Thyroid gland (tissue), 4 donors: ENCODE data around the gene KNG1. TPM values are rescaled to one million over a fixed set of nuclear protein-coding genes. Genes with fewer than 3 reads are reported as not detected.
A peak's percentile ranks its signal among the peaks of the same experiment; 100 is the strongest.

Source experiments
- DNase-seq, 2 donors: peaks; one replicate each; pipeline ENCODE4 v3.0.0-alpha.2; 2019
- H3K27ac ChIP-seq, 3 donors: fragments of 200-600 bp; sonication (generic); 1 replicate in 2 of 3; 2 replicates in 1 of 3; pipeline ENCODE4 v1.5.1; 2016 to 2019; ENCODE audit warnings: mild to moderate bottlenecking in 1 of 3, moderate library complexity in 1 of 3
- H3K27me3 ChIP-seq: fragments of 200-600 bp; sonication (generic); one replicate; pipeline ENCODE4 v1.5.1; 2019
- H3K36me3 ChIP-seq, 2 donors: fragments of 200-600 bp; sonication (generic); one replicate each; pipeline ENCODE4 v1.5.1; 2016 to 2019
- H3K4me1 ChIP-seq, 2 donors: fragments of 200-600 bp; sonication (generic); one replicate each; pipeline ENCODE4 v1.5.1; 2017 to 2019
- H3K4me3 ChIP-seq, 3 donors: fragments of 200-600 bp; sonication (generic); replicated peaks in 1 of 3; 1 replicate in 2 of 3; 2 replicates in 1 of 3; pipeline ENCODE4 v1.5.1; 2016; ENCODE audit warnings: mild to moderate bottlenecking in 1 of 3
- H3K9me3 ChIP-seq: fragments of 200-600 bp; sonication (generic); one replicate; pipeline ENCODE4 v1.5.1; 2017
- POLR2A ChIP-seq, 2 donors: fragments of 450-650 bp; IDR thresholded peaks; one replicate each; pipeline ENCODE4 v1.6.1; 2017; ENCODE audit warnings: antibody characterized with exemption in 2 of 2, mild to moderate bottlenecking in 2 of 2, moderate library complexity in 1 of 2
- WGBS, 2 donors: methylation state at CpG; one replicate each; pipeline ENCODE4 v1.1.5; 2017; 5-methylcytosine and 5-hydroxymethylcytosine counted together
- intact Hi-C: fragments of 100-400 bp; cut with DNase I; formaldehyde crosslinking; loops from one replicate; pipeline ENCODE4 v1.15.1; 2023
- total RNA-seq, 4 donors: library from RNA; depleted of rRNA; stranded (reverse); fragments of >200 nt; gene quantifications; one replicate each; pipeline ENCODE4 v1.2.3, GENCODE V29; 2016
- TF ChIP-seq, protein P1 (sequence below), 6 experiments: fragments of 200-600 bp in 3 of 6; fragments of 450-650 bp in 3 of 6; sonication (generic) in 3 of 6; IDR thresholded peaks; one replicate each; pipeline ENCODE4 v1.5.1; 2016 to 2019; ENCODE audit warnings: antibody characterized with exemption in 6 of 6, mild to moderate bottlenecking in 2 of 6, inconsistent platforms in 1 of 6, moderate library complexity in 1 of 6

The KNG1 gene
- total RNA-seq = not detected

DNA sequence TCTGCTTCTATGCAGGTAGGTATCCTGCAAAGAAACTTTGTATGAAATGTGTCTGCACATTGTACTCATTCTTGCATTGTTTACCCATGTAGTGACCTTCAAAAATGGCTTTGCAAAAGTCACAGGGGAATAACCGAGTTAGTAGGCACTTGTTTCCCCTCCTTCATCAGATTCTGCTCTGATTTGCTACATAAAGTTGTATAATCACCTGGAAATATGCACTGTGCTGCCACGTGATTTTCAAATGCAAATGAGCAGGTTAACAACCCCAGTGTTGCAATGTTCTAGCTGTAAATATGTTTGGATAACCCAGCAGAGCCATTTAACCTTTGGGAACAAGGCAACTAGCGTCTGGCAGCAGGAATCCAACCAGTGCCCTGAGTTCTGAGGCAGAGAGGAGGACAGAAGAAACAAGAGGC lies at the start of gene KNG1:
TSS of gene KNG1 (plus strand) at position 321 of the 419 bp plus-strand sequence. CDS start 184 bp downstream, outside the sequence.
- Histone ChIP-seq H3K27me3 (no peaks in the 10 kb centered on the region), H3K4me3 (no peak within 1 kb of the TSS), H3K4me1 (no peaks in the 10 kb centered on the region), H3K9me3 (no peaks in the 10 kb centered on the region), H3K36me3 (no peaks in the 10 kb centered on the region), H3K27ac (no peak within 1 kb of the TSS)
- intact Hi-C loops = no loop called here
- TF ChIP-seq, protein P1, sequence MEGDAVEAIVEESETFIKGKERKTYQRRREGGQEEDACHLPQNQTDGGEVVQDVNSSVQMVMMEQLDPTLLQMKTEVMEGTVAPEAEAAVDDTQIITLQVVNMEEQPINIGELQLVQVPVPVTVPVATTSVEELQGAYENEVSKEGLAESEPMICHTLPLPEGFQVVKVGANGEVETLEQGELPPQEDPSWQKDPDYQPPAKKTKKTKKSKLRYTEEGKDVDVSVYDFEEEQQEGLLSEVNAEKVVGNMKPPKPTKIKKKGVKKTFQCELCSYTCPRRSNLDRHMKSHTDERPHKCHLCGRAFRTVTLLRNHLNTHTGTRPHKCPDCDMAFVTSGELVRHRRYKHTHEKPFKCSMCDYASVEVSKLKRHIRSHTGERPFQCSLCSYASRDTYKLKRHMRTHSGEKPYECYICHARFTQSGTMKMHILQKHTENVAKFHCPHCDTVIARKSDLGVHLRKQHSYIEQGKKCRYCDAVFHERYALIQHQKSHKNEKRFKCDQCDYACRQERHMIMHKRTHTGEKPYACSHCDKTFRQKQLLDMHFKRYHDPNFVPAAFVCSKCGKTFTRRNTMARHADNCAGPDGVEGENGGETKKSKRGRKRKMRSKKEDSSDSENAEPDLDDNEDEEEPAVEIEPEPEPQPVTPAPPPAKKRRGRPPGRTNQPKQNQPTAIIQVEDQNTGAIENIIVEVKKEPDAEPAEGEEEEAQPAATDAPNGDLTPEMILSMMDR (IDR thresholded peaks at IDR 0.05) = no peak
- TF ChIP-seq POLR2A (IDR thresholded peaks at IDR 0.05) = no peak
- 62 to 68% methylated on average over 3 of the region's 3 CpGs for WGBS, 2 donors
- DNase-seq = no peak

DNA sequence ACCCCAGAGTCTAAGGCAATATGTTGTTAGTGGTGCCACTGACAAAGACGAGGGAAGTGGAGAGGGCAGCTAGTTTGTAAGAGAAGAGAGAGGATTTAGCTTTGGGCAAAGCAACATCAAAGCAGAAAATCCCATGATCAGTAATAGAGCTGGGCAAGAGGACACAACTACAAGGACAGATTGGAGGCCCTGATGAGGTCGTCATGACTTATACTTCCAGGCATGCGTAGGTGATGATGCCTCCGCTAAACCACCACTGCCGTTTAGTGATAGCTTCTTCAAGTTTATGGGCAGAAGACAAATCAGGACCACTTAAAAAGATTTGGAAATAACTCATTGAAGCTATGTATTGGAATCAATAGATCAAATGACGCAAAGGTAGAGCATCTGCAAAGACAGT lies 48.7 kb upstream of the KNG1 start:
- WGBS, 2 donors = 77 to 79% methylated on average over 6 of the region's 6 CpGs

DNA sequence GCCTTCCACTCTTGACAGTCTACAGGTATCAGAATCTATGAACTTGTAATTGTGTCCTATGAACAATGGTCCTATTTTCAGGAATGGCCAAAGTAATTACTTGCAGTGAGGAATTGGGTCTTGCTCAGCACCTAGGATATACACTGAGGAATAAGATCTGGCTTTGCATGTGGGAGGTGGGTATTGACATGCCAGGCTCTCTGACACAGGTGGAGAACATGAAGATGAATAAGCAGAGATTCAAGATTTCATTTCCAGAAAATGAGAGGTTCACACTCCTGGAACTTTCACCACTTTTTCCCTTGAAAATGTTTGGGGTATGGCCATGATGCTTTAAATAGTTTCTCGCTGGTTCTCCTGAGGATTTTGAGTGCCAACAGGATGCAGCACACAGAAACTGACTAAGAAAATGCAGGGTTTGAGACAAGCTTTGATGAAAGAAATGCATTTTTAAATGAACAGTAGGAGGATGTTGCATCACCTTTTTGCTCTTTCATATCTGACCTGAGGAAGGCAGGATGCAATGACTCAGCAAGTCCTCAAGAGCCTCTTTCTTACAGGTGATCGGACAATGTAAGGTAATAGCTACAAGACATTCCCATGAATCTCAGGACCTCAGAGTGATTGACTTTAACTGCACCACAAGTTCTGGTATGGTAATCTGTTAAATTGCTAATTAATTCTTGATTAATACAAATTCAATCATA lies 47.6 kb upstream of the KNG1 start:
- Histone ChIP-seq H3K4me3 (no peak overlapping the region), H3K36me3 (no peaks in the 10 kb centered on the region), H3K9me3 (no peaks in the 10 kb centered on the region), H3K27me3 (no peaks in the 10 kb centered on the region), H3K4me1 (no peaks in the 10 kb centered on the region), H3K27ac (no peak overlapping the region)
- DNase-seq = peak; percentile 25 to 34
- 52 to 54% methylated on average over 2 of the region's 2 CpGs for WGBS, 2 donors
- intact Hi-C loops = no loop called here
- TF ChIP-seq, protein P1 (IDR thresholded peaks at IDR 0.05) = no peak
- TF ChIP-seq POLR2A (IDR thresholded peaks at IDR 0.05) = no peak

More for the DNA sequence above, 48.7 kb upstream of the KNG1 start:
- DNase-seq = no peak
- Histone ChIP-seq H3K4me1 (no peaks in the 10 kb centered on the region), H3K27ac (no peak overlapping the region), H3K4me3 (no peak overlapping the region), H3K36me3 (no peaks in the 10 kb centered on the region), H3K27me3 (no peaks in the 10 kb centered on the region), H3K9me3 (no peaks in the 10 kb centered on the region)
- intact Hi-C loops = no loop called here
- TF ChIP-seq POLR2A (IDR thresholded peaks at IDR 0.05) = no peak
- TF ChIP-seq, protein P1 (IDR thresholded peaks at IDR 0.05) = no peak

GRCh38 chr3:186670155-186670554 lies 47.0 kb upstream of the KNG1 start:
- H3K27ac ChIP-seq = no peak overlapping the region
- TF ChIP-seq, protein P1 (IDR thresholded peaks at IDR 0.05) = no peak
- TF ChIP-seq POLR2A (IDR thresholded peaks at IDR 0.05) = no peak
- H3K27me3 ChIP-seq = no peaks in the 10 kb centered on the region
- intact Hi-C loops = no loop called here
- H3K36me3 ChIP-seq = no peaks in the 10 kb centered on the region
- no peak for DNase-seq
- no peaks in the 10 kb centered on the region for H3K4me1 ChIP-seq
- no peak overlapping the region for H3K4me3 ChIP-seq
- H3K9me3 ChIP-seq = no peaks in the 10 kb centered on the region

DNA sequence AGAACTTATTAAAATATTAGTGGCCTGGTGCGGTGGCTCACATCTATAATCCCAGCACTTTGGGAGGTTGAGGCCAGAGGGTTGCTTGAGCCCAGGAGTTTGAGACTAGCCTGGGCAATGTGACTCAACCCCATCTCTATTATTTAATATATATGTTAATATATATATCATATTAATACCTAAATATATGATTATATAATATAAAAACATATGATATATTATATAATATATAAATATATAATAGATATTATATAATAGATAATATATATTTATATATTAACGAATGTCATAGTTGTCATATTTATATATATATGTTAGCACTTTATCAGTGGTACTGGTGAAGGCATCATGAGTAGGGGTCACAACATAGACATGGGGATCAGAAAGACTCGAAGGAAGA lies 46.1 kb upstream of the KNG1 start:
- WGBS, 2 donors = 95 to 97% methylated on average over 3 of the region's 3 CpGs
- Histone ChIP-seq H3K27me3 (no peaks in the 10 kb centered on the region), H3K36me3 (no peaks in the 10 kb centered on the region), H3K27ac (no peak overlapping the region), H3K4me1 (no peaks in the 10 kb centered on the region), H3K9me3 (no peaks in the 10 kb centered on the region), H3K4me3 (no peak overlapping the region)
- no peak for DNase-seq
- intact Hi-C loops = no loop called here
- TF ChIP-seq, protein P1 (IDR thresholded peaks at IDR 0.05) = no peak
- TF ChIP-seq POLR2A (IDR thresholded peaks at IDR 0.05) = no peak
